ENCODE measurements around the gene PHYHD1.
"Not testable (repeated sequence)": the region's sequence is repeated elsewhere in the genome, so short reads cannot be mapped to it uniquely, and the experiment has no call there.

PHYHD1 gene

GRCh38 chr9:128945798-128946501 lies 25.2 kb downstream of the PHYHD1 start:
- POLR2A ChIA-PET = no interaction called here

GRCh38 chr9:128946571-128947276 lies 25.9 kb downstream of the PHYHD1 start:
- TF ChIP-seq L3MBTL2 (conservative IDR thresholded peaks at IDR 0.05) (no peak), SP1 (IDR thresholded peaks at IDR 0.05) (no peak), ARNT (IDR thresholded peaks at IDR 0.05) (no peak), NFRKB (IDR thresholded peaks at IDR 0.05) (no peak), CTBP1 (IDR thresholded peaks at IDR 0.05; ENCODE audit: borderline replicate concordance) (no peak), FOXA1 (IDR thresholded peaks at IDR 0.05) (no peak), SUZ12 (IDR thresholded peaks at IDR 0.05) (no peak), TARDBP (IDR thresholded peaks at IDR 0.05) (no peak), BHLHE40 (IDR thresholded peaks at IDR 0.05; ENCODE audit: borderline replicate concordance) (no peak), PKNOX1 (IDR thresholded peaks at IDR 0.05) (no peak), FOXK2 (IDR thresholded peaks at IDR 0.05) (no peak), FOXM1 (IDR thresholded peaks at IDR 0.05; ENCODE audit: borderline replicate concordance) (no peak), ZNF384 (IDR thresholded peaks at IDR 0.05) (no peak)
- ChIA-PET POLR2A (interaction anchor here (2.1 kb wide), 1 partner anchor 25 kb away, joined by 10 read pairs; the partner anchor contains the start of gene PHYHD1), CTCF (no interaction called here)
- DNase-seq (ENCODE audit: extremely low spot score) = peak; percentile 34

More at GRCh38 chr9:128945798-128946501, 25.2 kb downstream of the PHYHD1 start:
- DNase-seq (ENCODE audit: extremely low spot score) = no peak
- TF ChIP-seq FOXA1 (IDR thresholded peaks at IDR 0.05) (no peak), PKNOX1 (IDR thresholded peaks at IDR 0.05) (no peak), FOXM1 (IDR thresholded peaks at IDR 0.05; ENCODE audit: borderline replicate concordance) (no peak)
- CTCF ChIA-PET = no interaction called here

- POLR2A ChIA-PET = interaction anchor here (2.1 kb wide), 1 partner anchor 26 kb away, joined by 10 read pairs; the partner anchor contains the start of gene PHYHD1
- TF ChIP-seq ARNT (IDR thresholded peaks at IDR 0.05) (no peak), FOXK2 (IDR thresholded peaks at IDR 0.05) (no peak), FOXM1 (IDR thresholded peaks at IDR 0.05; ENCODE audit: borderline replicate concordance) (no peak), BHLHE40 (IDR thresholded peaks at IDR 0.05; ENCODE audit: borderline replicate concordance) (no peak), CTBP1 (IDR thresholded peaks at IDR 0.05; ENCODE audit: borderline replicate concordance) (no peak), HDGF (IDR thresholded peaks at IDR 0.05; ENCODE audit: borderline replicate concordance) (no peak), SP1 (IDR thresholded peaks at IDR 0.05) (no peak), TARDBP (IDR thresholded peaks at IDR 0.05) (no peak), NFRKB (IDR thresholded peaks at IDR 0.05) (no peak), PKNOX1 (IDR thresholded peaks at IDR 0.05) (no peak), LEF1 (IDR thresholded peaks at IDR 0.05; ENCODE audit: borderline replicate concordance) (no peak), L3MBTL2 (conservative IDR thresholded peaks at IDR 0.05) (no peak), ELF4 (IDR thresholded peaks at IDR 0.05) (no peak)
- no peak for DNase-seq (ENCODE audit: extremely low spot score)
- CTCF ChIA-PET = no interaction called here
Observed at GRCh38 chr9:128947277-128947526, 26.4 kb downstream of the PHYHD1 start.

GRCh38 chr9:128947527-128948301 lies 26.9 kb downstream of the PHYHD1 start, which contains the start of the genes DOLK and NUP188:
Gene DOLK, minus strand, starts transcription at chr9:128947603. Its CDS starts 300 bp downstream, at chr9:128947303.
Gene NUP188, plus strand, starts transcription at chr9:128947699. Its CDS starts 21 bp downstream, at chr9:128947720.
- POLR2A ChIA-PET = interaction anchor here (0.9 to 2.1 kb wide), 4 partner anchors 10 to 134 kb away, joined by 3 to 10 read pairs (median 4); partner anchors contain the start of gene PHYHD1
- DNase-seq (ENCODE audit: extremely low spot score) = peak; percentile 99
- CTCF ChIA-PET = interaction anchor here (1.4 kb wide), 1 partner anchor 130 kb away, joined by 4 read pairs; the partner anchor contains the start of gene ENDOG
- no peak for TF ChIP-seq SUZ12 (IDR thresholded peaks at IDR 0.05)
- TF ChIP-seq L3MBTL2 (conservative IDR thresholded peaks at IDR 0.05) = no peak; the same call in none of the 2 replicates
- 0 out of 2 replicates have a peak, but pooled peaks have one; percentile 51 for TF ChIP-seq NFRKB (IDR thresholded peaks at IDR 0.05)

- POLR2A ChIA-PET; CTCF ChIA-PET; DNase-seq (ENCODE audit: extremely low spot score): not testable (repeated sequence)
Observed at GRCh38 chr9:128961403-128961802, 40.6 kb downstream of the PHYHD1 start.

- ChIA-PET POLR2A (no interaction called here), CTCF (no interaction called here)
- TF ChIP-seq ELF4 (IDR thresholded peaks at IDR 0.05) = no peak
- TF ChIP-seq ARNT (IDR thresholded peaks at IDR 0.05) = no peak
- TF ChIP-seq BHLHE40 (IDR thresholded peaks at IDR 0.05; ENCODE audit: borderline replicate concordance) = no peak
- no peak for TF ChIP-seq PKNOX1 (IDR thresholded peaks at IDR 0.05)
- no peak for TF ChIP-seq SP1 (IDR thresholded peaks at IDR 0.05)
- TF ChIP-seq SUZ12 (IDR thresholded peaks at IDR 0.05) = no peak
- no peak for TF ChIP-seq FOXA1 (IDR thresholded peaks at IDR 0.05)
- TF ChIP-seq FOXM1 (IDR thresholded peaks at IDR 0.05; ENCODE audit: borderline replicate concordance) = no peak
- no peak for TF ChIP-seq L3MBTL2 (conservative IDR thresholded peaks at IDR 0.05)
Observed at GRCh38 chr9:128969491-128969890, 48.7 kb downstream of the PHYHD1 start.

More at GRCh38 chr9:128969491-128969890, 48.7 kb downstream of the PHYHD1 start:
- no peak for DNase-seq (ENCODE audit: extremely low spot score)

All from HEK293T (cell line).